ENCODE measurements around the gene IFT27.
"Not testable (repeated sequence)": the region's sequence is repeated elsewhere in the genome, so short reads cannot be mapped to it uniquely, and the experiment has no call there.

The IFT27 gene

GRCh38 chr22:36764641-36765040 lies 11.3 kb downstream of the IFT27 start:
- no peak for DNase-seq

GRCh38 chr22:36764060-36764459 lies 11.9 kb downstream of the IFT27 start:
- no peak for DNase-seq

GRCh38 chr22:36763576-36763975 lies 12.3 kb downstream of the IFT27 start:
- no peak for DNase-seq

- DNase-seq = no peak
These were observed 13.1 kb downstream of the IFT27 start for GRCh38 chr22:36762687-36763260.

- DNase-seq = no peak
These were observed 14.2 kb downstream of the IFT27 start for GRCh38 chr22:36761553-36762240.

GRCh38 chr22:36760786-36761185 lies 15.1 kb downstream of the IFT27 start:
- DNase-seq = peak; percentile 66

GRCh38 chr22:36759481-36760159 lies 16.3 kb downstream of the IFT27 start:
- no peak for DNase-seq

- no peak for DNase-seq
These were observed 17.1 kb downstream of the IFT27 start for GRCh38 chr22:36758792-36759271.

GRCh38 chr22:36757668-36758211 lies 18.2 kb downstream of the IFT27 start:
- DNase-seq = peak; percentile 68

GRCh38 chr22:36756746-36757655 lies 18.9 kb downstream of the IFT27 start:
- no peak for DNase-seq

GRCh38 chr22:36756031-36756430 lies 19.9 kb downstream of the IFT27 start:
- DNase-seq = no peak

GRCh38 chr22:36755316-36755715 lies 20.6 kb downstream of the IFT27 start:
- DNase-seq = no peak

GRCh38 chr22:36754881-36755280 lies 21.0 kb downstream of the IFT27 start:
- not testable (repeated sequence) for DNase-seq

GRCh38 chr22:36753916-36754315 lies 22.0 kb downstream of the IFT27 start:
- DNase-seq = no peak

GRCh38 chr22:36753120-36753802 lies 22.7 kb downstream of the IFT27 start:
- no peak for DNase-seq

- DNase-seq = no peak
These were observed 29.4 kb downstream of the IFT27 start for GRCh38 chr22:36746375-36746970.

GRCh38 chr22:36745301-36745995 lies 30.5 kb downstream of the IFT27 start:
- no peak for DNase-seq

GRCh38 chr22:36744791-36745190 lies 31.1 kb downstream of the IFT27 start:
- DNase-seq = no peak

GRCh38 chr22:36744413-36744765 lies 31.5 kb downstream of the IFT27 start:
- DNase-seq = no peak

GRCh38 chr22:36743591-36744412 lies 32.1 kb downstream of the IFT27 start:
- DNase-seq = no peak

Measured in NCI-H69 (cell line).